HFFc6 (cell line): ENCODE results near the gene KRTAP10-10. TPM values are rescaled to one million over a fixed set of nuclear protein-coding genes. Genes with fewer than 3 reads are reported as not detected.
"Not testable (repeated sequence)": the region's sequence is repeated elsewhere in the genome, so short reads cannot be mapped to it uniquely, and the experiment has no call there.

Source experiments
- DNase-seq: peaks from one replicate; pipeline ENCODE4 v3.0.0-alpha.2; 2018
- H3K27ac Mint-ChIP-seq: 2 replicates; pipeline ENCODE4 v1.8.0; 2020; ENCODE audit warnings: mild to moderate bottlenecking, mixed read lengths
- H3K27me3 Mint-ChIP-seq: 2 replicates; pipeline ENCODE4 v1.8.0; 2021; ENCODE audit warnings: mild to moderate bottlenecking, moderate library complexity, mixed read lengths; ENCODE audit not compliant: insufficient read depth
- H3K36me3 Mint-ChIP-seq: 2 replicates; pipeline ENCODE4 v1.8.0; 2021; ENCODE audit warnings: low read depth, mixed read lengths
- H3K4me1 Mint-ChIP-seq: 2 replicates; pipeline ENCODE4 v1.8.0; 2020; ENCODE audit warnings: low read depth, mixed read lengths
- H3K4me3 Mint-ChIP-seq: 2 replicates; pipeline ENCODE4 v1.8.0; 2020; ENCODE audit warnings: mild to moderate bottlenecking, moderate library complexity, mixed read lengths
- H3K9me3 Mint-ChIP-seq: 2 replicates; pipeline ENCODE4 v1.8.0; 2020; ENCODE audit warnings: mild to moderate bottlenecking, mixed read lengths
- total RNA-seq, 6 experiments: library from RNA; stranded (reverse); fragmentation: NEBNext Ultra II Directional; extraction: Animal tissue kit (Norgen Biotek cat#: 25700); gene quantifications; 2 replicates in 1 of 6; 3 replicates in 5 of 6; pipeline ENCODE4 v1.2.3, GENCODE V29; 2021
- TF ChIP-seq, protein P1 (sequence below): fragments of 200-600 bp; sonication (generic); IDR thresholded peaks from 2 replicates; pipeline ENCODE4 v1.5.0; 2021; ENCODE audit warnings: antibody characterized with exemption, mild to moderate bottlenecking

KRTAP10-10 gene
- total RNA-seq, 6 experiments from 2014 or later = not detected

DNA sequence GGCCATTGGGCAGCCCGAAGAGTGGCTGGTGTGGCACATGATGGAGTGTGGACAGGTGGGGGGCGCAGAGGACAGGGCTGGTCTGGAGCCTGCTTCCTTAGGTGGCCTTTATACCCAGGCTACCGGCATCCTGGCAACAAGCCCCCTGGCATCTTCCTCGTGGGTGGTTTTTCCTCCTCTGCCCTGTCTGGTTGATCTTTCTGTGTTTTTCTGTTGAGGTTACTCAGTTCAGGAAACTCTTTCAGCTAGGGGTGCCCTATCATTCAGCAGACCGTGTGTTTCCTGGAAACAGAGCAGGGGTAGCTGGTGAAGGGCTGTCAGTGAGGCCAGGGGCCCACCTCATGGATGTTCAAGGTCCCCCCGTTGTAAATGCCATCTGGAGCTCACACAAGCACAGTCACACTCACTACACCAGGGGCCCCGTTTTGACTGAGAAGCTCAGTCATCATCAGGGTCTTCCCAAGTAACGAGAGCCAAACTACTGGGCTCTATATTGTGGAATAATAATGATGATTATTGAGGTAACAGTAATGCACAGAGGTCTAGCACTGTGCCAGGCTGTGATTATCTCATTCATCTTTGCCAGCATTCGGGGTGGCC lies 17.5 kb downstream of the KRTAP10-10 start, which contains the start of gene KRTAP12-4:
TSS of gene KRTAP12-4 (minus strand) at position 84 of the 600 bp plus-strand sequence. CDS start at position 39, 45 bp downstream.
- DNase-seq = no peak
- H3K27me3 Mint-ChIP-seq = peaks cover 23% of the 10 kb centered on the region
- TF ChIP-seq, protein P1, sequence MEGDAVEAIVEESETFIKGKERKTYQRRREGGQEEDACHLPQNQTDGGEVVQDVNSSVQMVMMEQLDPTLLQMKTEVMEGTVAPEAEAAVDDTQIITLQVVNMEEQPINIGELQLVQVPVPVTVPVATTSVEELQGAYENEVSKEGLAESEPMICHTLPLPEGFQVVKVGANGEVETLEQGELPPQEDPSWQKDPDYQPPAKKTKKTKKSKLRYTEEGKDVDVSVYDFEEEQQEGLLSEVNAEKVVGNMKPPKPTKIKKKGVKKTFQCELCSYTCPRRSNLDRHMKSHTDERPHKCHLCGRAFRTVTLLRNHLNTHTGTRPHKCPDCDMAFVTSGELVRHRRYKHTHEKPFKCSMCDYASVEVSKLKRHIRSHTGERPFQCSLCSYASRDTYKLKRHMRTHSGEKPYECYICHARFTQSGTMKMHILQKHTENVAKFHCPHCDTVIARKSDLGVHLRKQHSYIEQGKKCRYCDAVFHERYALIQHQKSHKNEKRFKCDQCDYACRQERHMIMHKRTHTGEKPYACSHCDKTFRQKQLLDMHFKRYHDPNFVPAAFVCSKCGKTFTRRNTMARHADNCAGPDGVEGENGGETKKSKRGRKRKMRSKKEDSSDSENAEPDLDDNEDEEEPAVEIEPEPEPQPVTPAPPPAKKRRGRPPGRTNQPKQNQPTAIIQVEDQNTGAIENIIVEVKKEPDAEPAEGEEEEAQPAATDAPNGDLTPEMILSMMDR = no peak
- no peak within 1 kb of the TSS for H3K27ac Mint-ChIP-seq
- H3K4me3 Mint-ChIP-seq = no peak within 1 kb of the TSS
- peaks cover 41% of the 10 kb centered on the region; the same call in 1 of the 2 replicates for H3K9me3 Mint-ChIP-seq
- no peaks in the 10 kb centered on the region for H3K4me1 Mint-ChIP-seq
- H3K36me3 Mint-ChIP-seq = no peaks in the 10 kb centered on the region

DNA sequence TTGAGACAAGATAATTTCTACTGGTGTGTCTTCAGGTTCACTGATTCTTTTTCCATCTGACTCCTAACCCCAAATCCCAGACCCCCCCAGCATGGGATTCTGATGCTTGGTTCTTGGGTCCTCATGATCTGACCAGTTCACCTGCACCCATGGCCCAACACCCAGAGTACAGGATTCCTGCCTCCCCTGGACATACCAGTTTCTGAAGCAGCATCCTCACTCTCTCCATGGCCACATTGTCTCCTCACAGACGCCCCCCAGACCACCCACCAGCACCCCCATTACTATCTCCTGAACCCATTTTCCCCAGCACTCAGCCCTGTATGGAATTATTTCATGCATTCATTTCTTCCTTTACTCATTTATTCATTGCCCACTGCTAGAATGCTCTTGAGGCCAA lies 19.7 kb downstream of the KRTAP10-10 start:
- TF ChIP-seq, protein P1 = no peak
- Mint-ChIP-seq H3K4me3 (no peak overlapping the region), H3K27me3 (peaks cover 21% of the 10 kb centered on the region)

DNA sequence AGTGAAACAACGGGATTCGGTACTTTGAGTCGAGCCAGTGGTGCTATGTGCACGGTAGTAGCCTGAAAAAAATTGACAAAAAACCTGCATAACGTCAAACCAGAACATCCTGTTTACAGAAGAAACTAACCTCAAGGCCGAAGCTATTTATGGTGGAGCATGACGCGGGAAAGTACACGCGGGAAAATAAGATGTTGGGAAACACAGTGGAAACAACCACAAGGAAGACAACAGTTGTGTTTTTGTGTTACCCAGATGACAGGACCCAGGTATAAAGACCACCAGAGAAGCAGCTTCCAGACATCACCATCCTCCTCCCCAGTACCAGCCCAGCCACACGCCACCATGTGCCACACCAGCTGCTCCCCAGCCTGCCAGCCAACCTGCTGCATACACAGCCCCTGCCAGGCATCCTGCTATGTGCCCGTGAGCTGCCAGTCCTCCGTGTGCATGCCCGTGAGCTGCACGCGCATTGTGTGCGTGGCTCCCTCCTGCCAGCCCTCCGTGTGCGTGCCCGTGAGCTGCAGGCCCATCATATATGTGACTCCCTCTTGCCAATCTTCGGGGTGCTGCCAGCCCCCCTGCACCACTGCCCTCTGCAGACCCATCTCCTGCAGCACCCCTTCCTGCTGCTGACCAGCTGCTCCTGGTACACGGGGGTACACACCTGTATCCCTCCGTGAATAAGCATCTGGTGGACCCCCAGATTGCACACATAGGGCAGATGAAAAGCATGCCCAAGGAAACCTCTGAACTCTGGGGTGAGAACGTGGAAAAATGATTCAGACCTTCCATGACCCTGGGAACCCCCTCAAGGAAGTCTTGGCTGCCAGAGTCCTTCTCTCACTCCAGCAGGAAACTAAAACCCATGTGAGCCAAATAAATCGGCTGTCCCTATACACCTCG lies 20.7 kb downstream of the KRTAP10-10 start, which contains the start of gene KRTAP12-3:
TSS of gene KRTAP12-3 (plus strand) at position 298 of the 906 bp plus-strand sequence. CDS start at position 346, 48 bp downstream.
- no peak within 1 kb of the TSS for H3K27ac Mint-ChIP-seq
- no peak for DNase-seq

More for the DNA sequence above, 19.7 kb downstream of the KRTAP10-10 start:
- no peak for DNase-seq
- H3K9me3 Mint-ChIP-seq = peaks cover 37% of the 10 kb centered on the region; the same call in 1 of the 2 replicates
- H3K36me3 Mint-ChIP-seq = no peaks in the 10 kb centered on the region
- H3K27ac Mint-ChIP-seq = no peak overlapping the region
- H3K4me1 Mint-ChIP-seq = no peaks in the 10 kb centered on the region

DNA sequence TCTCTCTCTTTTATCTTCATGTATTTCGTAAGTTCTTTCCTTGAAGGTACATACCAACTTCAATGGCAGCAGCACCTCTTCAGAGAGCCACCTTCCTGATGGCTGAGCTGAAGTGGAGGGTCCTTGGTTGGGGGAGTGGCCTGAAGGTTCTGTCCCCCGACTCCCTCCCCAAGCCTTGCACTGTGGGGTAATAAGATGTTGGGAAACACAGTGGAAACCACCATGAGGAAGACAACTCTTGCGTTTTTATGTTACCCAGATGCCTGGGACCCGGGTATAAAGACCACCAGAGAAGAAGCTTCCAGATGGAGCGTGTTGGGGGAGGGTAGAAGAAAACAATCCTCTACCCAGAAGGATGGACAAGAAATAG lies 21.4 kb downstream of the KRTAP10-10 start:
- TF ChIP-seq, protein P1 = no peak
- H3K36me3 Mint-ChIP-seq = no peaks in the 10 kb centered on the region
- H3K27ac Mint-ChIP-seq = no peak overlapping the region
- peaks cover 20% of the 10 kb centered on the region for H3K27me3 Mint-ChIP-seq
- no peak for DNase-seq
- peaks cover 27% of the 10 kb centered on the region; the same call in 1 of the 2 replicates for H3K9me3 Mint-ChIP-seq
- no peak overlapping the region for H3K4me3 Mint-ChIP-seq
- H3K4me1 Mint-ChIP-seq = no peaks in the 10 kb centered on the region

More for the DNA sequence above, 20.7 kb downstream of the KRTAP10-10 start, which contains the start of gene KRTAP12-3:
- Mint-ChIP-seq H3K27me3 (peaks cover 21% of the 10 kb centered on the region), H3K4me3 (no peak within 1 kb of the TSS), H3K9me3 (peaks cover 31% of the 10 kb centered on the region; the same call in 1 of the 2 replicates), H3K36me3 (no peaks in the 10 kb centered on the region), H3K4me1 (no peaks in the 10 kb centered on the region)
- TF ChIP-seq, protein P1 = no peak

DNA sequence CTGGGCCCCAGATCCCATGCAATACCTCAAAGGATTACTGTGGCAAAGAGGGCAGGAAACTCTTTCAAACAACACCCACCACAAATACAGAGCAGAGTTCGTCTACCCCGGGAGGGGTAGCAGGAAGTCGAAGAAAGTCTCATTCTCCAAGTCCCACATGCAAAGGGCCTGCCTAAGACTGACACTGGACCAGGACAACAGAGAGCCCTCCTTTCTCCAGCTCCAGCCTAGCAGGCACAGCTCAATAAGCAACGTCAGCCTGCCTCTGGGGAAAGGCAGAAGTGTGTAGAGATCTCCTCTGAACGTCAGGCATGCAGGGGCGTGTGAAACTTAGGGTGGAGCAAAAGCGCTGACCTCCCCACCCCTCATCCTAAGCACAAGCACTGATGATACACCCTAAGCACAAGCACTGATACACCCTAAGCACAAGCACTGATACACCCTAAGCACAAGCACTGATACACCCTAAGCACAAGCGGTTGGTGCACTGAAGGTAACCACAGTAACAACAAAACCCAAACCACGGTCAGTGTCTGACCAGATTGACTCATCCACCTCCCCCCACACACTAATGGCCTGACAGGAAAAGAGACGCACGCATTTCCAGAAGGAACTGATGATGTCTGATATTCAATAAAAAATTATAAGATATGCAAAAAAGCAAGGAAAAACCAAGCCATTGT lies 21.9 kb downstream of the KRTAP10-10 start:
- H3K27me3 Mint-ChIP-seq = peaks cover 15% of the 10 kb centered on the region
- H3K4me3 Mint-ChIP-seq = no peak overlapping the region
- no peaks in the 10 kb centered on the region for H3K36me3 Mint-ChIP-seq
- H3K4me1 Mint-ChIP-seq = no peaks in the 10 kb centered on the region
- peaks cover 24% of the 10 kb centered on the region; the same call in 1 of the 2 replicates for H3K9me3 Mint-ChIP-seq
- TF ChIP-seq, protein P1 = no peak
- DNase-seq = no peak
- H3K27ac Mint-ChIP-seq = no peak overlapping the region

DNA sequence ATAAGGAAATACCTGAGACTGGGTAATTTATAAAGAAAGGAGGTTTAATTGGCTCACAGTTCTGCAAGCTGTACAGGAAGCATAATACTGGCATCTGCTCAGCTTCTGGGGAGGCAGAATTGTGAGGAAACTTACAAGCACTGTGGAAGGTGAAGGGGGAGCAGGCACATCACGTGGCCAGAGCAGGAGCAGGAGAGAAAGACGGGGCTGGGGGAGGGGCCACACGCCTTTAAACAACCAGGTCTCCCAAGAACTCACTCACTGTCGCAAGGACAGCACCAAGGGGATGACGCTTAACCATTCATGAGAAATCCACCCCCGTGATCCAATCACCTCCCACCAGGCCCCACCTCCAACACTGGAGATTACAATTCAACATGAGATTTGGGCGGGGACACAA lies 24.4 kb downstream of the KRTAP10-10 start:
- not testable (repeated sequence) for H3K27ac Mint-ChIP-seq, DNase-seq, H3K4me3 Mint-ChIP-seq, H3K4me1 Mint-ChIP-seq, H3K36me3 Mint-ChIP-seq, H3K27me3 Mint-ChIP-seq
- peaks cover 24% of the 10 kb centered on the region; the same call in 1 of the 2 replicates for H3K9me3 Mint-ChIP-seq
